Calu3 (cell line): ENCODE measurements around the gene YY2. TPM values are rescaled to one million over a fixed set of nuclear protein-coding genes. Genes with fewer than 3 reads are reported as not detected.

Experiments
- BruUV-seq: library from RNA; stranded (reverse); fragments of 400-500 nt; replicated peaks from 2 replicates; lab custom pipeline; 2021; lab: Mats Ljungman, UMichigan
- CTCF ChIA-PET: fragments of 300-600 bp; sonication (Branson Sonifier 250); formaldehyde crosslinking; loops from one replicate; lab custom pipeline; 2022; ENCODE audit warnings: antibody characterized with exemption; lab: Charles Lee
- DNase-seq: peaks from one replicate; pipeline ENCODE4 v3.0.0; 2022
- H3K27ac Mint-ChIP-seq: one replicate; pipeline ENCODE4 v1.8.0; 2022; ENCODE audit warnings: mixed read lengths; ENCODE audit not compliant: unreplicated experiment
- H3K27me3 Mint-ChIP-seq: one replicate; pipeline ENCODE4 v1.8.0; 2022; ENCODE audit warnings: mixed read lengths; ENCODE audit not compliant: unreplicated experiment
- H3K36me3 Mint-ChIP-seq: one replicate; pipeline ENCODE4 v1.8.0; 2022; ENCODE audit warnings: mild to moderate bottlenecking, moderate library complexity, mixed read lengths; ENCODE audit not compliant: insufficient read depth, unreplicated experiment
- H3K4me1 Mint-ChIP-seq: one replicate; pipeline ENCODE4 v1.8.0; 2022; ENCODE audit warnings: mild to moderate bottlenecking, low read depth, mixed read lengths; ENCODE audit not compliant: unreplicated experiment
- H3K4me3 Mint-ChIP-seq: one replicate; pipeline ENCODE4 v1.8.0; 2022; ENCODE audit warnings: mild to moderate bottlenecking, low read depth, moderate library complexity, mixed read lengths; ENCODE audit not compliant: unreplicated experiment
- H3K9me3 Mint-ChIP-seq: one replicate; pipeline ENCODE4 v1.8.0; 2022; ENCODE audit warnings: low read depth, mixed read lengths; ENCODE audit not compliant: unreplicated experiment
- intact Hi-C: fragments of 100-400 bp; cut with micrococcal nuclease; formaldehyde crosslinking; loops from one replicate; pipeline ENCODE4 v1.10.0; 2022; ENCODE audit not compliant: unreplicated experiment
- total RNA-seq: library from RNA; stranded (reverse); gene quantifications from 2 replicates; pipeline ENCODE4 v1.2.3, GENCODE V29; 2022
- TF ChIP-seq, protein P1 (sequence below): fragments of 200-600 bp; IDR thresholded peaks from one replicate; pipeline ENCODE4 v1.8.0; 2022; ENCODE audit warnings: antibody characterized with exemption; ENCODE audit not compliant: unreplicated experiment

YY2 gene
- total RNA-seq, 1 experiment from 2014 or later = 4.7 TPM

GRCh38 chrX:21885568-21885967, 29.8 kb downstream of the YY2 start:
- intact Hi-C loops = no loop called here
- CTCF ChIA-PET = no interaction called here
- no peak for DNase-seq
- Mint-ChIP-seq H3K27ac (no peak overlapping the region), H3K36me3 (no peaks in the 10 kb centered on the region), H3K4me1 (no peaks in the 10 kb centered on the region), H3K9me3 (no peaks in the 10 kb centered on the region), H3K27me3 (no peaks in the 10 kb centered on the region), H3K4me3 (no peak overlapping the region)
- TF ChIP-seq, protein P1, sequence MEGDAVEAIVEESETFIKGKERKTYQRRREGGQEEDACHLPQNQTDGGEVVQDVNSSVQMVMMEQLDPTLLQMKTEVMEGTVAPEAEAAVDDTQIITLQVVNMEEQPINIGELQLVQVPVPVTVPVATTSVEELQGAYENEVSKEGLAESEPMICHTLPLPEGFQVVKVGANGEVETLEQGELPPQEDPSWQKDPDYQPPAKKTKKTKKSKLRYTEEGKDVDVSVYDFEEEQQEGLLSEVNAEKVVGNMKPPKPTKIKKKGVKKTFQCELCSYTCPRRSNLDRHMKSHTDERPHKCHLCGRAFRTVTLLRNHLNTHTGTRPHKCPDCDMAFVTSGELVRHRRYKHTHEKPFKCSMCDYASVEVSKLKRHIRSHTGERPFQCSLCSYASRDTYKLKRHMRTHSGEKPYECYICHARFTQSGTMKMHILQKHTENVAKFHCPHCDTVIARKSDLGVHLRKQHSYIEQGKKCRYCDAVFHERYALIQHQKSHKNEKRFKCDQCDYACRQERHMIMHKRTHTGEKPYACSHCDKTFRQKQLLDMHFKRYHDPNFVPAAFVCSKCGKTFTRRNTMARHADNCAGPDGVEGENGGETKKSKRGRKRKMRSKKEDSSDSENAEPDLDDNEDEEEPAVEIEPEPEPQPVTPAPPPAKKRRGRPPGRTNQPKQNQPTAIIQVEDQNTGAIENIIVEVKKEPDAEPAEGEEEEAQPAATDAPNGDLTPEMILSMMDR = no peak
- no TSS peak for BruUV-seq

- Mint-ChIP-seq H3K27ac (peak overlapping the region; percentile 71), H3K27me3 (no peaks in the 10 kb centered on the region), H3K9me3 (no peaks in the 10 kb centered on the region), H3K36me3 (no peaks in the 10 kb centered on the region), H3K4me1 (peaks cover 13% of the 10 kb centered on the region), H3K4me3 (no peak overlapping the region)
- CTCF ChIA-PET = no interaction called here
- TF ChIP-seq, protein P1 = no peak
- intact Hi-C loops = no loop called here
- DNase-seq = no peak
- no TSS peak for BruUV-seq
These were observed 49.5 kb downstream of the YY2 start for GRCh38 chrX:21905313-21905712.

- CTCF ChIA-PET = no interaction called here
- no peak overlapping the region for H3K4me3 Mint-ChIP-seq
- no peaks in the 10 kb centered on the region for H3K9me3 Mint-ChIP-seq
- no TSS peak for BruUV-seq
- H3K4me1 Mint-ChIP-seq = peaks cover 13% of the 10 kb centered on the region
- TF ChIP-seq, protein P1 = no peak
- H3K36me3 Mint-ChIP-seq = no peaks in the 10 kb centered on the region
- H3K27me3 Mint-ChIP-seq = no peaks in the 10 kb centered on the region
- intact Hi-C loops = no loop called here
- no peak overlapping the region for H3K27ac Mint-ChIP-seq
- DNase-seq = no peak
These were observed 50.2 kb downstream of the YY2 start for GRCh38 chrX:21905953-21906352.

DNA sequence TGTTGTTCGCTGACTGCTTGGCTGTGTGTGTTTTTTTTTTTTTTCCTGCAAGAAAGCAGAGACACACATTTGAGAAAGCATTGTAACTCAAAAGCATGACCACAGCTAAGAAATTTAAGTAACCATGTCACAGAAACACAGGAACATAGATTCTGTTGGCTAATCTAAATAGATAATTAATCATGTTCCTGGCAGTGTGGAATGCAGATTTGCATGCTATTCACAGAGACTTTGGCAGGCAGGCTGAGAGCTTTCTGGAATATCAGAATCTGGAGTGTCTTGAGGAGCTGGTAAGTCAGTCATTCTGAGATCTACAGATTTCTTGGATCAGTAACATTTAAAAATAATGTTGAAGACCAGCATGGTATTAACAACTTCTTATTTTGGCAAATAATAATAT, 51.5 kb downstream of the YY2 start:
- Mint-ChIP-seq H3K4me3 (no peak overlapping the region), H3K4me1 (peaks cover 13% of the 10 kb centered on the region), H3K27ac (no peak overlapping the region), H3K27me3 (no peaks in the 10 kb centered on the region), H3K9me3 (no peaks in the 10 kb centered on the region), H3K36me3 (no peaks in the 10 kb centered on the region)
- TF ChIP-seq, protein P1 = no peak
- DNase-seq = no peak
- intact Hi-C loops = no loop called here
- CTCF ChIA-PET = no interaction called here
- no TSS peak for BruUV-seq

Other genes with a start within 250 kb of the YY2 start
- 0.10 and 0.12 TPM in 2 replicates for gene KLHL34, start 197.7 kb upstream of the YY2 start, total RNA-seq
- not detected in 2 replicates for gene SMPX, start 97.9 kb upstream of the YY2 start, total RNA-seq
- 27.6 and 29.7 TPM in 2 replicates for gene MBTPS2, start 16.4 kb upstream of the YY2 start, total RNA-seq
- gene SMS, start 84.7 kb downstream of the YY2 start, total RNA-seq = 215 and 225 TPM in 2 replicates
- gene PHEX, start 176.3 kb downstream of the YY2 start, total RNA-seq = 0.57 and 0.66 TPM in 2 replicates